K562 treated with DMSO at 1 percent for 12 hours (cell line): ENCODE results near the gene GPR83. TPM values are rescaled to one million over a fixed set of nuclear protein-coding genes. Genes with fewer than 3 reads are reported as not detected.

ENCODE experiments used
- total RNA-seq: library from RNA; unstranded; fragments of 300-600 nt; gene quantifications from 2 replicates; pipeline ENCODE4 v1.2.3, GENCODE V29; 2022; ENCODE audit not compliant: insufficient read depth

GPR83 gene
- 0.30 and 0.48 TPM in 2 replicates for total RNA-seq

GRCh38 chr11:94400839-94401772 is at the start of gene GPR83:
Gene GPR83 (minus strand): TSS chr11:94401419. CDS start chr11:94401247, 172 bp downstream.

Other genes with a start within 250 kb of the GPR83 start
- not detected in 2 replicates for gene IZUMO1R, start 96.8 kb downstream of the GPR83 start, total RNA-seq
- gene MRE11, start 92.4 kb upstream of the GPR83 start, total RNA-seq, result 6.3 and 18.7 TPM in 2 replicates
- 7.4 and 24.1 TPM in 2 replicates for gene ANKRD49, start 92.6 kb upstream of the GPR83 start, total RNA-seq
- not detected in 2 replicates for gene C11orf97, start 111.0 kb upstream of the GPR83 start, total RNA-seq
- gene FUT4, start 142.5 kb upstream of the GPR83 start, total RNA-seq, result 2.7 and 5.6 TPM in 2 replicates
- gene PIWIL4, start 165.9 kb upstream of the GPR83 start, total RNA-seq, result 3.7 and 5.1 TPM in 2 replicates